Measurements from ENCODE around the gene MALRD1. TPM values are rescaled to one million over a fixed set of nuclear protein-coding genes. Genes with fewer than 3 reads are reported as not detected.
"Not testable (repeated sequence)": the region's sequence is repeated elsewhere in the genome, so short reads cannot be mapped to it uniquely, and the experiment has no call there.

MALRD1 gene
- total RNA-seq, 2 experiments from 2014 or later, result 0.29 to 0.41 TPM

DNA sequence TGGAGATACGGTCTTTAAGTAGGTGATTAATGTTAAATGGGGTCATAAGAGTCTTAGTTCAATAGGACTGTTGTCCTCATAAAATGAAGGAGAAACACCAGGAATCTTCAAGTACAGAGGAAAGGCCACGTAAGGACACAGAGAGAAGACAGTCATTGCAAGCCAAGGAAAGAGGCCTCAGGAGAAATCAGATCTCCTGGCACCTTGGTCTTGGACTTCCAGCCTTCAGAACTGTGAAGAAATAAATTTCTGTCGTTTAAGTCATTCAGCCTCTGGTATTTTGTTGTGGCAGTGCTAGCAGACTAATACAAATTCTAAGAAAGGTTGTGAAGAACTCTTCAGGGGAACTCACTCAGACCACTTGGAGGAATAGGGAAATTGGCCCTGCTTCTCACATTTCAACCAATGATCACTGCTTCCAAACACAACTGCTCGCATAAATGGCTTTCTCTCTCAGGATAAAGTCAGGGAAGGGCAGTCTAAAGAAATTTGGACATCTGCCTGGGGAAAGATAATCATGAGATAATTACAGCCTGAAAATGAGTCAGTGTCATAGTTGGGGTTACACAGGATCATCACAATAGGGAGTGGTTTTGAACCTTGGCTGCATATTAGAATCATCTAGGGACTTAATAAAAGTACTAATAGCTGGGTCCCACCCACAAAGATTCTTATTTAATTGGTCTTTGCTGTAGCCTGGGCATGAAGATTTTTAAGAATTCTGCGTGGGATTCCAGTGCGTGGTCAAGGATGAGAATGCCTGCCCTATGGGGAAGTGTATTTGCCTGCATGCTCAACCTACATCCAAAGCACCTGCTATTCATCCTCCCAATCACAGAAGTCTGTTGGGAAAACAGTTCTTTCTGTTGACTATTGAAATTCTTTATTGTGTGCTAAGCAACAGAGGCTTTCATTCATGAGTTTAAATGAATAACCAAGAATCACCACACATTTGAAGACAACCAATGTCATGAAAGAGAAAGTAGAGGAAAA is 457.0 kb downstream of the MALRD1 start:
- H3K36me3 Mint-ChIP-seq (ENCODE audit: low read depth), result no peaks in the 10 kb centered on the region
- H3K4me1 Mint-ChIP-seq (ENCODE audit: low read depth), result no peaks in the 10 kb centered on the region
- no peak for ATAC-seq
- no peaks in the 10 kb centered on the region for H3K27me3 Mint-ChIP-seq
- no peak for DNase-seq
- H3K4me3 Mint-ChIP-seq, result no peak overlapping the region
- ChIA-PET POLR2A (no interaction called here), CTCF (no interaction called here)
- TF ChIP-seq, protein P1, sequence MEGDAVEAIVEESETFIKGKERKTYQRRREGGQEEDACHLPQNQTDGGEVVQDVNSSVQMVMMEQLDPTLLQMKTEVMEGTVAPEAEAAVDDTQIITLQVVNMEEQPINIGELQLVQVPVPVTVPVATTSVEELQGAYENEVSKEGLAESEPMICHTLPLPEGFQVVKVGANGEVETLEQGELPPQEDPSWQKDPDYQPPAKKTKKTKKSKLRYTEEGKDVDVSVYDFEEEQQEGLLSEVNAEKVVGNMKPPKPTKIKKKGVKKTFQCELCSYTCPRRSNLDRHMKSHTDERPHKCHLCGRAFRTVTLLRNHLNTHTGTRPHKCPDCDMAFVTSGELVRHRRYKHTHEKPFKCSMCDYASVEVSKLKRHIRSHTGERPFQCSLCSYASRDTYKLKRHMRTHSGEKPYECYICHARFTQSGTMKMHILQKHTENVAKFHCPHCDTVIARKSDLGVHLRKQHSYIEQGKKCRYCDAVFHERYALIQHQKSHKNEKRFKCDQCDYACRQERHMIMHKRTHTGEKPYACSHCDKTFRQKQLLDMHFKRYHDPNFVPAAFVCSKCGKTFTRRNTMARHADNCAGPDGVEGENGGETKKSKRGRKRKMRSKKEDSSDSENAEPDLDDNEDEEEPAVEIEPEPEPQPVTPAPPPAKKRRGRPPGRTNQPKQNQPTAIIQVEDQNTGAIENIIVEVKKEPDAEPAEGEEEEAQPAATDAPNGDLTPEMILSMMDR (IDR thresholded peaks at IDR 0.05), result no peak
- H3K9me3 Mint-ChIP-seq, result no peaks in the 10 kb centered on the region
- no peak overlapping the region for H3K27ac Mint-ChIP-seq
- intact Hi-C loops (cut with micrococcal nuclease), result no loop called here

DNA sequence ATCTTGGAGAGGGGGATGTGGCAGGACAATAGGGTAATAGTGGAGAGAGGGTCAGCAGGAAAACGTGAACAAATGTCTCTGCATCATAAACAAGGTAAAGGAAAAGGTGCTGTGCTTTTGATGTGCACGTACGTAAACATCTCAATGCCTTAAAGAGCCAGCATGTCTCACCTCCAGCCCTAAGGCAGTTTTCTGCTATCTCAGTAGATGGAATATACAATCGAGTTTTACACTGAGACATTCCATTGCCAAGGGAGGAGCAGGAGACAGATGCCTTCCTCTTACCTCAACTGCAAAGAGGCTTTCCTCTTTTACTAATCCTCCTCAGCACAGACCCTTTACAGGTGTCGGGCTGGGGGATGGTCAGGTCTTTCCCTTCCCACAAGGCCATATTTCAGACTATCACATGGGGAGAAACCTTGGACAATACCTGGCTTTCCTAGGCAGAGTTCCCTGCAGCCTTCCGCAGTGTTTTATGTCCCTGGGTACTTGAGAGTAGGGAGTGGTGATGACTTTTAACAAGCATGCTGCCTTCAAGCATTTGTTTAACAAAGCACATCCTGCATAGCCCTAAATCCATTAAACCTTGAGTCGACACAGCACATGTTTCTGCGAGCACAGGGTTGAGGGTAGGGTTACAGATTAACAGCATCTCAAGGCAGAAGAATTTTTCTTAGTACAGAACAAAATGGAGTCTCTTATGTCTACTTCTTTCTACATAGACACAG is 461.6 kb downstream of the MALRD1 start:
- H3K4me1 Mint-ChIP-seq (ENCODE audit: low read depth); DNase-seq; H3K27me3 Mint-ChIP-seq; intact Hi-C loops (cut with micrococcal nuclease); H3K36me3 Mint-ChIP-seq (ENCODE audit: low read depth); CTCF ChIA-PET; POLR2A ChIA-PET; ATAC-seq; H3K27ac Mint-ChIP-seq; H3K4me3 Mint-ChIP-seq; H3K9me3 Mint-ChIP-seq: not testable (repeated sequence)

DNA sequence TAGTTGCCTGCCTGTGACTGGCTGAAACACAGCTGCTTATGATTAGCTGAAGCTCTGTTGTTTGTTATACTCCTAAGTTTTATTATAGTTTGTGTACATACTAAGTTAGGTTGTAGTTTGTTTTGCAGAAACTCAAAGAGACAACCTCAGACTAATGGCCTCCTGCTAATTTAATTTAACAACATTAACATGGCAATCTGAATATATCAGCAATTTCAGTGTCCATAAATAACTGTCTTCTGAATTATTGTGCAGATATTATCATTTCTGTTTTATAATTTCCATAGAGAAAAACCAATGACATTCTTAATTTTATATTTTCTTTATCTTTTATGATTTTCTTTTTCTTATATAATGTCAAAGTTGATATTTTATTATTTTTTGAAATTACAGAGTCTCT is 469.5 kb downstream of the MALRD1 start:
- Mint-ChIP-seq H3K4me3 (no peak overlapping the region), H3K27me3 (no peaks in the 10 kb centered on the region)

DNA sequence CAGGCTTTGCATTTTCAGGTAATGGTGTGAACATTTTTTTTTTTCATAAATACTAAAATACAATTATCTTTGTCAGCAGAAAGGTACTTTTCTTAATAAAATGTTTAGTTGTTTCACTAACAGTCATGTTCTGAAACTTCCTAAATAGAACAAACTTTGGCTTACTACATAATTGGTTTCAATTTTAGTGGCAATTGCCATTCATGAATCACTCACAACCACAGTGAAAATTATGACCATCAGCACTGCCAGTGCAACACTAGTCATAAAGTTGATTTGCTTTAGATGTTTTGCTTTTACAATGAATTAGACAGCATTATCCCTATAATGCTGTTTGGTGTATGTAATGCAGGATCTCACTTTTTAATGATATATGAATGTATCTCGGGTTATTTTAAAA is 470.0 kb downstream of the MALRD1 start:
- Mint-ChIP-seq H3K9me3 (no peaks in the 10 kb centered on the region), H3K27ac (no peak overlapping the region), H3K4me1 (ENCODE audit: low read depth) (no peaks in the 10 kb centered on the region), H3K27me3 (no peaks in the 10 kb centered on the region), H3K36me3 (ENCODE audit: low read depth) (no peaks in the 10 kb centered on the region), H3K4me3 (no peak overlapping the region)
- TF ChIP-seq, protein P1 (IDR thresholded peaks at IDR 0.05), result no peak
- CTCF ChIA-PET, result no interaction called here
- POLR2A ChIA-PET, result no interaction called here
- intact Hi-C loops (cut with micrococcal nuclease), result no loop called here
- DNase-seq (no peak), ATAC-seq (no peak)

More for the DNA sequence above, 469.5 kb downstream of the MALRD1 start:
- DNase-seq (no peak), ATAC-seq (no peak)
- POLR2A ChIA-PET, result no interaction called here
- TF ChIP-seq, protein P1 (IDR thresholded peaks at IDR 0.05), result no peak
- H3K27ac Mint-ChIP-seq, result no peak overlapping the region
- H3K9me3 Mint-ChIP-seq, result no peaks in the 10 kb centered on the region
- no peaks in the 10 kb centered on the region for H3K4me1 Mint-ChIP-seq (ENCODE audit: low read depth)
- CTCF ChIA-PET, result no interaction called here
- intact Hi-C loops (cut with micrococcal nuclease), result no loop called here
- H3K36me3 Mint-ChIP-seq (ENCODE audit: low read depth), result no peaks in the 10 kb centered on the region

DNA sequence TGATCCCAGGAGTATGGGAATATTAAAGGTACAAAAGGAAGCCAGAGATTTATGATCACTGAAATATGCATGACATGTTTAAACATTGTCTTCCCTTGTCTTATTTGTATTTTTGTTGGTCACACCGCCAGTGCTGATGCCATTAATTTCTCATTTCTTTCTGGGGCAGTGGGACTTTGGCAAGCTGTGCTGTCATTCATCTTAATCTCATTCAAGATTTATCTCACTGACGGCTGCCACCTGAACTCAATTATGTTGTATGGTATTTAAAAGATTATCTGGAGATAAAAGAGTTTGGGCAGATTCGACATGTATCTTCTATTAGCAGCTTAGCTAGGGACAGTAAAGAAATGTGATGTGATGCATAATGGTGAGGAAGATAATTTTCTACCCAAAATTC is 482.7 kb downstream of the MALRD1 start:
- TF ChIP-seq, protein P1 (IDR thresholded peaks at IDR 0.05), result no peak
- Mint-ChIP-seq H3K9me3 (peaks cover 7% of the 10 kb centered on the region), H3K4me1 (ENCODE audit: low read depth) (no peaks in the 10 kb centered on the region), H3K4me3 (no peak overlapping the region), H3K36me3 (ENCODE audit: low read depth) (no peaks in the 10 kb centered on the region), H3K27me3 (no peaks in the 10 kb centered on the region), H3K27ac (no peak overlapping the region)
- CTCF ChIA-PET, result no interaction called here
- intact Hi-C loops (cut with micrococcal nuclease), result no loop called here
- ATAC-seq (no peak), DNase-seq (no peak)
- POLR2A ChIA-PET, result no interaction called here
